Right ventricle myocardium superior (tissue), 1 donor: ENCODE results near the gene OR52N1. TPM values are rescaled to one million over a fixed set of nuclear protein-coding genes. Genes with fewer than 3 reads are reported as not detected.

Experiments used
- ATAC-seq: fragments of 200-7000 bp; cut with Tn5 transposase; one replicate; pipeline ENCODE4 v1.9.1; 2020; ENCODE audit warnings: mild to moderate bottlenecking; ENCODE audit not compliant: poor library complexity
- DNase-seq: peaks from one replicate; pipeline ENCODE4 v3.0.0-alpha.2; 2020
- intact Hi-C: fragments of 100-400 bp; cut with DNase I; formaldehyde crosslinking; loops from one replicate; pipeline ENCODE4 v1.11.2; 2022
- total RNA-seq: library from RNA; stranded (reverse); fragmentation: NEBNext Ultra II Directional; extraction: Animal tissue kit (Norgen Biotek cat#: 25700); gene quantifications from one replicate; pipeline ENCODE4 v1.2.1, GENCODE V29; 2021
- donor health status: DM: no; HTN: yes; CAD: no; lungs with severe emphysema.

Gene OR52N1
- total RNA-seq, 1 donor from 2014 or later = not detected

- intact Hi-C loops = no loop called here
- DNase-seq = no peak
- ATAC-seq = no peak
Observed at GRCh38 chr11:5737670-5738392, 53.2 kb downstream of the OR52N1 start.

DNA sequence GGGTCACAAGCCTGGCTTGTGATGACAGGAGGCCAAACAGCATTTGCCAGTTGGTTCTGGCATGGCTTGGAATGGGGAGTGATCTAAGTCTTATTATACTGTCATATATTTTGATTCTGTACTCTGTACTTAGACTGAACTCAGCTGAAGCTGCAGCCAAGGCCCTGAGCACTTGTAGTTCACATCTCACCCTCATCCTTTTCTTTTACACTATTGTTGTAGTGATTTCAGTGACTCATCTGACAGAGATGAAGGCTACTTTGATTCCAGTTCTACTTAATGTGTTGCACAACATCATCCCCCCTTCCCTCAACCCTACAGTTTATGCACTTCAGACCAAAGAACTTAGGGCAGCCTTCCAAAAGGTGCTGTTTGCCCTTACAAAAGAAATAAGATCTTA, 54.0 kb downstream of the OR52N1 start:
- intact Hi-C loops = no loop called here

More for the DNA sequence above, 54.0 kb downstream of the OR52N1 start:
- ATAC-seq (no peak), DNase-seq (no peak)

Other genes starting within 250 kb of the OR52N1 start
- gene OR52H1, start 242.7 kb downstream of the OR52N1 start, total RNA-seq = not detected
- not detected for gene OR52B6, start 210.4 kb downstream of the OR52N1 start, total RNA-seq
- gene TRIM6, start 194.6 kb downstream of the OR52N1 start, total RNA-seq = 0.91 TPM
- gene TRIM34, start 166.3 kb downstream of the OR52N1 start, total RNA-seq = 1.6 TPM
- gene TRIM5, start 106.2 kb downstream of the OR52N1 start, total RNA-seq = 8.1 TPM
- gene TRIM22, start 101.5 kb downstream of the OR52N1 start, total RNA-seq = 18.2 TPM
- not detected for gene OR56B1, start 54.8 kb downstream of the OR52N1 start, total RNA-seq
- gene OR52N4, start 37.0 kb downstream of the OR52N1 start, total RNA-seq = not detected
- gene OR52N5, start 7.9 kb downstream of the OR52N1 start, total RNA-seq = not detected
- gene OR52N2, start 17.7 kb upstream of the OR52N1 start, total RNA-seq = not detected
- gene OR52E6, start 50.6 kb upstream of the OR52N1 start, total RNA-seq = not detected
- gene OR52E8, start 66.4 kb upstream of the OR52N1 start, total RNA-seq = not detected
- not detected for gene OR52E4, start 89.4 kb upstream of the OR52N1 start, total RNA-seq
- gene OR52E5, start 101.9 kb upstream of the OR52N1 start, total RNA-seq = not detected
- gene OR56A3, start 151.0 kb upstream of the OR52N1 start, total RNA-seq = not detected
- gene OR56A5, start 177.2 kb upstream of the OR52N1 start, total RNA-seq = not detected
- gene OR52L1, start 195.7 kb upstream of the OR52N1 start, total RNA-seq = not detected
- gene OR56A4, start 215.7 kb upstream of the OR52N1 start, total RNA-seq = not detected
- gene OR56A1, start 239.5 kb upstream of the OR52N1 start, total RNA-seq = not detected